K562 (cell line): ENCODE data around the gene CEP41.

Experiments used
- ATF2 ChIP-seq: sonication (generic); formaldehyde crosslinking; IDR thresholded peaks from 2 replicates; pipeline ENCODE4 v1.8.1; 2022; ENCODE audit warnings: missing genetic modification reagents
- CHD2 ChIP-seq: IDR thresholded peaks from 2 replicates; pipeline ENCODE4 v1.6.1; 2011; ENCODE audit warnings: low read depth, low read length
- IRF1 ChIP-seq: sonication (generic); formaldehyde crosslinking; IDR thresholded peaks from 2 replicates; pipeline ENCODE4 v1.8.0; 2022; ENCODE audit warnings: missing genetic modification reagents, mild to moderate bottlenecking, borderline replicate concordance
- NKRF ChIP-seq: fragments of 450-650 bp; IDR thresholded peaks from 2 replicates; pipeline ENCODE4 v1.6.1; 2016; ENCODE audit warnings: borderline replicate concordance
- POLR2A ChIP-seq: fragments of 450-650 bp; conservative IDR thresholded peaks from 2 replicates; pipeline ENCODE4 v1.6.1; 2016
- SMARCE1 ChIP-seq: fragments of 450-650 bp; IDR thresholded peaks from 2 replicates; pipeline ENCODE4 v1.7.1; 2016; ENCODE audit warnings: mild to moderate bottlenecking
- SOX6 ChIP-seq: fragments of 450-650 bp; IDR thresholded peaks from 2 replicates; pipeline ENCODE4 v1.6.1; 2014; ENCODE audit warnings: mild to moderate bottlenecking
- ZNF395 ChIP-seq: fragments of 200-800 bp; sonication (Bioruptor generic); IDR thresholded peaks from 2 replicates; pipeline ENCODE4 v1.6.1; 2017; ENCODE audit warnings: missing genetic modification characterization, missing compliant biosample characterization

- TF ChIP-seq NKRF (no peak), POLR2A (no peak), SMARCE1 (no peak), ATF2 (CRISPR knock-in tag) (no peak), CHD2 (no peak), IRF1 (CRISPR knock-in tag) (no peak), SOX6 (no peak), ZNF395 (CRISPR knock-in tag) (no peak)
Observed at GRCh38 chr7:130419658-130420057, 21.2 kb downstream of the CEP41 start.
